22Rv1 (cell line): Measurements from ENCODE around the gene RRM2.

ENCODE experiments used
- CTCF ChIP-seq: fragments of 450-650 bp; IDR thresholded peaks from 2 replicates; pipeline ENCODE4 v1.5.1; 2017; ENCODE audit warnings: mild to moderate bottlenecking
- ZFX ChIP-seq: fragments of 450-650 bp; IDR thresholded peaks from 2 replicates; pipeline ENCODE4 v1.6.1; 2017; ENCODE audit warnings: antibody characterized with exemption, borderline replicate concordance

GRCh38 chr2:10083692-10084211, 38.8 kb upstream of the RRM2 start:
- TF ChIP-seq CTCF (no peak), ZFX (no peak)
